ENCODE measurements around the gene FLOT1. TPM values are rescaled to one million over a fixed set of nuclear protein-coding genes. Genes with fewer than 3 reads are reported as not detected.
A peak's percentile ranks its signal among the peaks of the same experiment; 100 is the strongest.

FLOT1 gene
- total and polyA plus RNA-seq, 2 of the 13 experiments (the other 11 are each of a cell fraction or from before 2014, with no cell fraction given), result 82.3 to 130 TPM

DNA sequence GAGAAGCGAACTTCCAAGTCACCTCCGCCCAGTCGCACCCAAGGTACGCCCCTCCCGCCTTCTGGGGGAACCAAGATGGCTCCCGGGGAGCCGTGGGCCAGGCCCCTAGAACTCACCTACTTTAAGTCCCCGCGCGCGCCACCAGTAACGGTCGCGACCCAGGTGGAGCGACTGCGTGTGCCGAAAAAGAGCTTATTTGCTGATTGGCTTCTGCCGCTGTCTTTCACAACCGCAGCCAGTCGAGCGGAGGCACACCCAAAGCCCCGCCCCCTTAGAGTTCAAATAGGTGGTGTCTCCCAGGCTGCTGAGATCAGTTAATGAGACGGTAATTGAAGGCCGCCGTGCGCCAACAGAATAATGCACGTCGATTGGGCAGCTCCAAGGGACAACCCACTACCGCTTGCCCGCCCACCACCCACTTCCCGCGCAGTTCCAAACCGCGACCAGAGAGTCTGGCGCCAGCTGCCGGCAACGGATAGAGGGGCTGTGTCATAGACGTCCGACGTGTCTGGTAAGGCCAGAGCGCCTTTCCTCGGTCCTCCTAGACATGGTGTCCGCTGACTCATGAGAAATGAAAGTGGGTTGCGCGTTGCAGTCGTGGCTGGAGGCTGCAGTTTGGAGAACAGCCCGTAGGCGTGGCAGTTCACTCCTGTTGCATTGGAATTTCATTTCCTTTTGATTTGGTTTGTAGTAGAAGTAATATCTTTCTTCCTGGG lies 25.2 kb downstream of the FLOT1 start, which contains the start of gene MDC1 (continued):
- no peak for TF ChIP-seq SMARCC2 (IDR thresholded peaks at IDR 0.05)
- TF ChIP-seq ZSCAN30 (CRISPR knock-in tag; IDR thresholded peaks at IDR 0.05), result no peak
- no peak; the same call in 1 of the 2 replicates for TF ChIP-seq ZNF775 (CRISPR knock-in tag; IDR thresholded peaks at IDR 0.05; ENCODE audit: borderline replicate concordance)
- peak; percentile 87; the same call in 1 of the 2 replicates for TF ChIP-seq SP140L (CRISPR knock-in tag; IDR thresholded peaks at IDR 0.05; ENCODE audit: borderline replicate concordance)
- peak; percentile 99 for TF ChIP-seq MAFF (IDR thresholded peaks at IDR 0.05; ENCODE audit: low read depth, low read length)
- TF ChIP-seq, protein P1, sequence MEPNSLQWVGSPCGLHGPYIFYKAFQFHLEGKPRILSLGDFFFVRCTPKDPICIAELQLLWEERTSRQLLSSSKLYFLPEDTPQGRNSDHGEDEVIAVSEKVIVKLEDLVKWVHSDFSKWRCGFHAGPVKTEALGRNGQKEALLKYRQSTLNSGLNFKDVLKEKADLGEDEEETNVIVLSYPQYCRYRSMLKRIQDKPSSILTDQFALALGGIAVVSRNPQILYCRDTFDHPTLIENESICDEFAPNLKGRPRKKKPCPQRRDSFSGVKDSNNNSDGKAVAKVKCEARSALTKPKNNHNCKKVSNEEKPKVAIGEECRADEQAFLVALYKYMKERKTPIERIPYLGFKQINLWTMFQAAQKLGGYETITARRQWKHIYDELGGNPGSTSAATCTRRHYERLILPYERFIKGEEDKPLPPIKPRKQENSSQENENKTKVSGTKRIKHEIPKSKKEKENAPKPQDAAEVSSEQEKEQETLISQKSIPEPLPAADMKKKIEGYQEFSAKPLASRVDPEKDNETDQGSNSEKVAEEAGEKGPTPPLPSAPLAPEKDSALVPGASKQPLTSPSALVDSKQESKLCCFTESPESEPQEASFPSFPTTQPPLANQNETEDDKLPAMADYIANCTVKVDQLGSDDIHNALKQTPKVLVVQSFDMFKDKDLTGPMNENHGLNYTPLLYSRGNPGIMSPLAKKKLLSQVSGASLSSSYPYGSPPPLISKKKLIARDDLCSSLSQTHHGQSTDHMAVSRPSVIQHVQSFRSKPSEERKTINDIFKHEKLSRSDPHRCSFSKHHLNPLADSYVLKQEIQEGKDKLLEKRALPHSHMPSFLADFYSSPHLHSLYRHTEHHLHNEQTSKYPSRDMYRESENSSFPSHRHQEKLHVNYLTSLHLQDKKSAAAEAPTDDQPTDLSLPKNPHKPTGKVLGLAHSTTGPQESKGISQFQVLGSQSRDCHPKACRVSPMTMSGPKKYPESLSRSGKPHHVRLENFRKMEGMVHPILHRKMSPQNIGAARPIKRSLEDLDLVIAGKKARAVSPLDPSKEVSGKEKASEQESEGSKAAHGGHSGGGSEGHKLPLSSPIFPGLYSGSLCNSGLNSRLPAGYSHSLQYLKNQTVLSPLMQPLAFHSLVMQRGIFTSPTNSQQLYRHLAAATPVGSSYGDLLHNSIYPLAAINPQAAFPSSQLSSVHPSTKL (CRISPR knock-in tag; IDR thresholded peaks at IDR 0.05), result peak; percentile 79
- TF ChIP-seq, protein P2, sequence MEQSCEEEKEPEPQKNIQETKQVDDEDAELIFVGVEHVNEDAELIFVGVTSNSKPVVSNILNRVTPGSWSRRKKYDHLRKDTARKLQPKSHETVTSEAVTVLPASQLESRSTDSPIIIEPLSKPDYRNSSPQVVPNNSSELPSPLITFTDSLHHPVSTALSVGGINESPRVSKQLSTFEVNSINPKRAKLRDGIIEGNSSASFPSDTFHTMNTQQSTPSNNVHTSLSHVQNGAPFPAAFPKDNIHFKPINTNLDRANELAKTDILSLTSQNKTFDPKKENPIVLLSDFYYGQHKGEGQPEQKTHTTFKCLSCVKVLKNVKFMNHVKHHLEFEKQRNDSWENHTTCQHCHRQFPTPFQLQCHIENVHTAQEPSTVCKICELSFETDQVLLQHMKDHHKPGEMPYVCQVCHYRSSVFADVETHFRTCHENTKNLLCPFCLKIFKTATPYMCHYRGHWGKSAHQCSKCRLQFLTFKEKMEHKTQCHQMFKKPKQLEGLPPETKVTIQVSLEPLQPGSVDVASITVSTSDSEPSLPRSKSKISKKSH (CRISPR knock-in tag; IDR thresholded peaks at IDR 0.05; ENCODE audit: borderline replicate concordance), result peak; percentile 46; the same call in 1 of the 2 replicates
- peak; percentile 88; the same call in 1 of the 2 replicates for TF ChIP-seq PAWR (CRISPR knock-in tag; IDR thresholded peaks at IDR 0.05; ENCODE audit: borderline replicate concordance)
- no peak; the same call in 1 of the 2 replicates for TF ChIP-seq ZNF33A (CRISPR knock-in tag; IDR thresholded peaks at IDR 0.05; ENCODE audit: borderline replicate concordance)
- TF ChIP-seq ZBTB38 (CRISPR knock-in tag; IDR thresholded peaks at IDR 0.05), result peak; percentile 44
- TF ChIP-seq NCOR1 (IDR thresholded peaks at IDR 0.05; ENCODE audit: borderline replicate concordance, low read length), result peak; percentile 68; the same call in 1 of the 2 replicates
- no peak for TF ChIP-seq RFX3 (CRISPR knock-in tag; IDR thresholded peaks at IDR 0.05)
- TF ChIP-seq, protein P3, sequence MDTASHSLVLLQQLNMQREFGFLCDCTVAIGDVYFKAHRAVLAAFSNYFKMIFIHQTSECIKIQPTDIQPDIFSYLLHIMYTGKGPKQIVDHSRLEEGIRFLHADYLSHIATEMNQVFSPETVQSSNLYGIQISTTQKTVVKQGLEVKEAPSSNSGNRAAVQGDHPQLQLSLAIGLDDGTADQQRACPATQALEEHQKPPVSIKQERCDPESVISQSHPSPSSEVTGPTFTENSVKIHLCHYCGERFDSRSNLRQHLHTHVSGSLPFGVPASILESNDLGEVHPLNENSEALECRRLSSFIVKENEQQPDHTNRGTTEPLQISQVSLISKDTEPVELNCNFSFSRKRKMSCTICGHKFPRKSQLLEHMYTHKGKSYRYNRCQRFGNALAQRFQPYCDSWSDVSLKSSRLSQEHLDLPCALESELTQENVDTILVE (CRISPR knock-in tag; IDR thresholded peaks at IDR 0.05), result peak; percentile 98
- 0 out of 2 replicates have a peak, but pooled peaks have one; percentile 14 for TF ChIP-seq ZBTB21 (CRISPR knock-in tag; IDR thresholded peaks at IDR 0.05)
- TF ChIP-seq ZNF616 (CRISPR knock-in tag; IDR thresholded peaks at IDR 0.05; ENCODE audit: low read depth), result no peak
- TF ChIP-seq MAFK (conservative IDR thresholded peaks at IDR 0.05 in 1 of 2, IDR thresholded peaks at IDR 0.05 in 1 of 2; ENCODE audit: low read length in 2 of 2), result peak; percentile 97 to 100
- peak; percentile 61; the same call in 1 of the 2 replicates for TF ChIP-seq GZF1 (CRISPR knock-in tag; IDR thresholded peaks at IDR 0.05)
- TF ChIP-seq NFATC3 (CRISPR knock-in tag; IDR thresholded peaks at IDR 0.05), result 0 out of 2 replicates have a peak, but pooled peaks have one; percentile 14
- TF ChIP-seq GFI1 (CRISPR knock-in tag; IDR thresholded peaks at IDR 0.05; ENCODE audit: borderline replicate concordance), result peak; percentile 69
- peak; percentile 96 for TF ChIP-seq POGZ (CRISPR knock-in tag; IDR thresholded peaks at IDR 0.05)
- no peak for TF ChIP-seq TRIM24 (CRISPR knock-in tag; IDR thresholded peaks at IDR 0.05)
- no peak for TF ChIP-seq NCOA5 (CRISPR knock-in tag; IDR thresholded peaks at IDR 0.05)
- TF ChIP-seq DR1 (CRISPR knock-in tag; IDR thresholded peaks at IDR 0.05), result peak; percentile 98
- no peak for TF ChIP-seq MTF2 (CRISPR knock-in tag; IDR thresholded peaks at IDR 0.05; ENCODE audit: borderline replicate concordance)
